GM21529 (cell line): Measurements from ENCODE around the gene DQX1.
"Not testable (repeated sequence)": the region's sequence is repeated elsewhere in the genome, so short reads cannot be mapped to it uniquely, and the experiment has no call there.

Source experiments
- ATAC-seq: cut with Tn5 transposase; IDR thresholded peaks from one replicate; pipeline ENCODE4 v1.9.1; 2021; ENCODE audit not compliant: unreplicated experiment

Gene DQX1

GRCh38 chr2:74525717-74526648 is at the start of gene DQX1:
Gene DQX1 (minus strand): TSS chr2:74526231. CDS start chr2:74525729, 502 bp downstream.
- peak; percentile 14 for ATAC-seq

- ATAC-seq: no peak
Observed at GRCh38 chr2:74575320-74575719, 49.3 kb upstream of the DQX1 start.

- peak; percentile 44 for ATAC-seq
Observed at GRCh38 chr2:74573747-74574562, 47.9 kb upstream of the DQX1 start.

- ATAC-seq: no peak
Observed at GRCh38 chr2:74572178-74572925, 46.3 kb upstream of the DQX1 start.

GRCh38 chr2:74571058-74571457 is 45.0 kb upstream of the DQX1 start:
- ATAC-seq: peak; percentile 59

GRCh38 chr2:74569686-74570085 is 43.7 kb upstream of the DQX1 start:
- ATAC-seq: no peak

- ATAC-seq: no peak
Observed at GRCh38 chr2:74567881-74568280, 41.9 kb upstream of the DQX1 start.

- peak; percentile 35 for ATAC-seq
Observed at GRCh38 chr2:74566754-74567085, 40.7 kb upstream of the DQX1 start.

GRCh38 chr2:74566076-74566753 is 40.2 kb upstream of the DQX1 start:
- ATAC-seq: no peak

- ATAC-seq: no peak
Observed at GRCh38 chr2:74564222-74564621, 38.2 kb upstream of the DQX1 start.

GRCh38 chr2:74562126-74562775 is 36.2 kb upstream of the DQX1 start:
- ATAC-seq: no peak

GRCh38 chr2:74561022-74561421 is 35.0 kb upstream of the DQX1 start:
- not testable (repeated sequence) for ATAC-seq

- ATAC-seq: no peak
Observed at GRCh38 chr2:74560591-74560990, 34.6 kb upstream of the DQX1 start.

GRCh38 chr2:74559912-74560311 is 33.9 kb upstream of the DQX1 start:
- no peak for ATAC-seq

GRCh38 chr2:74558284-74559230 is 32.5 kb upstream of the DQX1 start:
- no peak for ATAC-seq

- no peak for ATAC-seq
Observed at GRCh38 chr2:74556831-74557370, 30.9 kb upstream of the DQX1 start.

GRCh38 chr2:74556159-74556558 is 30.1 kb upstream of the DQX1 start:
- no peak for ATAC-seq

GRCh38 chr2:74555610-74556103 is 29.6 kb upstream of the DQX1 start:
- ATAC-seq: no peak
